Epithelial cell of esophagus (primary cell): ENCODE data around the gene PTPRN2.

ENCODE experiments used
- DNase-seq: peaks from one replicate; pipeline ENCODE4 v3.0.0; 2010; ENCODE audit warnings: low read depth
- H3K4me3 ChIP-seq: 2 replicates; pipeline ENCODE4 v1.5.1; 2011; ENCODE audit warnings: mild to moderate bottlenecking, low read length, control low read depth
- CTCF ChIP-seq: IDR thresholded peaks from 2 replicates; pipeline ENCODE4 v1.5.1; 2011; ENCODE audit warnings: low read depth, mild to moderate bottlenecking, low read length, control low read depth, inconsistent platforms; ENCODE audit not compliant: insufficient read depth; ENCODE audit errors: missing control alignments

The PTPRN2 gene

DNA sequence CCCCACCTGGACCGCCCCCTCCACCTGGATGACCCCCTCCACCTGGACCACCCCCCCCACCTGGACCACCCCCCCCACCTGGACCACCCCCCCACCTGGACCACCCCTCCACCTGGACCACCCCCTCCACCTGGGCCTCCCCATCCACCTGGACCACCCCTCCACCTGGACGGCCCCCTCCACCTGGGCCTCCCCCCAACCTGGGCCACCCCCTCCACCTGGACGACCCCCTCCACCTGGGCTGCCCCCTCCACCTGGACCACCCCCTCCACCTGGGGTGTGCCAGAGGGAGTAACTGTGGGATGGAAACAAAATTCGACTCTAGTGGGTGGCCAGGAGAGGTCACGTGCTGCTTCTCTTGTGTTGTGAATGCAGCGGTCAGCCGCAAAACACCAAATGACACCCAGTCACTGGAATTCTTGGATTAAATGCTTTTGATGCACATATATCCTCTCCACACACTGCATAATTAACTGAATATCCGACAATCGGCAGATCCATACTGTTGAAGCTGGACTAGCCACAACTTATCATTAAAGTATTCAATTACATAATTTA lies 316.7 kb downstream of the PTPRN2 start:
- no peak for DNase-seq

DNA sequence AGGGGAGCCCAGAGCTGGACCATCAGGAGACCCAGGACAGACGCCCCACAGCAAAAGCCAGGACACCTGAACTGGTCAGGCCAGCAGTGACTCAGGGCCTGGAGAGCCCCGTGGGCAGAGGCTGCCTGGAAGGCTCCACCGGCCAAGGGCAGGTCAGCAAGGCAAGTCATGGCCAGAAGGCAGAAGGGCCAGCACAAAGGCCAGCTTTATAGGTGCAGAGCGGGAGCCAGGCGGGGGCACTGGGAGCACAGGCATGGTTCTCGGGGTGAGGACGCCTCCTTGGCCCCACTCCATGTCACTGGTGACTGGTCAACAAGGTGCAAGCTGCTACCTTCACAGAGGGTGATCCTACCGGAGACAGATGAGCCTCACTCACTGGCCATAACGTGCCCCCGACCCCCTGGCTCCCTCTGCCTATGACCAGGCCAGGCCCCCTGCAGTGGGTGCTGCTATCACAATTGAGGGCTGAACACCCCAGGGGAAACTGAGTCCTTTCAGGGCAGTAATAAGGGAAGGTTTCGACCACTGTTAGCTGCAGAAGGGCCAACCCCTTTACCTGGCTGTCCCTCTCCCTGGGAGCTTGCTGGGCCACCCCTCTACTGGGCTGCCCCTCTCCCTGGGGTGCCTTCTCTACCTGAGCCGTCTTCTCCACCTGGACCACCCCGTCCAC lies 317.4 kb downstream of the PTPRN2 start:
- no peak for TF ChIP-seq CTCF
- no peak overlapping the region for H3K4me3 ChIP-seq
- DNase-seq, result no peak

More for the DNA sequence above, 316.7 kb downstream of the PTPRN2 start:
- H3K4me3 ChIP-seq, result no peak overlapping the region
- TF ChIP-seq CTCF, result no peak

GRCh38 chr7:158268816-158269535 lies 318.6 kb downstream of the PTPRN2 start:
- TF ChIP-seq CTCF, result no peak
- H3K4me3 ChIP-seq, result no peak overlapping the region
- no peak for DNase-seq

GRCh38 chr7:158267742-158268435 lies 319.7 kb downstream of the PTPRN2 start:
- TF ChIP-seq CTCF, result no peak
- no peak overlapping the region for H3K4me3 ChIP-seq
- DNase-seq, result no peak

GRCh38 chr7:158266817-158267741 lies 320.5 kb downstream of the PTPRN2 start:
- DNase-seq, result no peak
- TF ChIP-seq CTCF, result no peak
- H3K4me3 ChIP-seq, result no peak overlapping the region

GRCh38 chr7:158266426-158266816 lies 321.2 kb downstream of the PTPRN2 start:
- no peak overlapping the region for H3K4me3 ChIP-seq
- no peak for DNase-seq
- no peak for TF ChIP-seq CTCF
